Activated naive CD8-positive, alpha-beta T cell treated with anti-CD3 and anti-CD28 coated beads for 36 hours (primary cell): ENCODE measurements around the gene CSNK2B. TPM values are rescaled to one million over a fixed set of nuclear protein-coding genes. Genes with fewer than 3 reads are reported as not detected.

Source experiments
- DNase-seq: peaks from one replicate; pipeline ENCODE4 v3.0.0; 2021
- H3K27ac Mint-ChIP-seq: one replicate; pipeline ENCODE4 v1.8.0; 2022; ENCODE audit warnings: mild to moderate bottlenecking, moderate library complexity, mixed read lengths
- H3K27me3 Mint-ChIP-seq: one replicate; pipeline ENCODE4 v1.8.0; 2022; ENCODE audit warnings: mild to moderate bottlenecking, mixed read lengths
- H3K36me3 Mint-ChIP-seq: one replicate; pipeline ENCODE4 v1.8.0; 2021; ENCODE audit warnings: mild to moderate bottlenecking, mixed read lengths
- H3K4me1 Mint-ChIP-seq: one replicate; pipeline ENCODE4 v1.8.0; 2021; ENCODE audit warnings: mixed read lengths
- H3K4me3 Mint-ChIP-seq: one replicate; pipeline ENCODE4 v1.8.0; 2022; ENCODE audit warnings: mild to moderate bottlenecking, moderate library complexity, mixed read lengths
- H3K9me3 Mint-ChIP-seq: one replicate; pipeline ENCODE4 v1.8.0; 2022; ENCODE audit warnings: mixed read lengths
- total RNA-seq, 2 experiments: library from RNA; stranded (reverse); gene quantifications; one replicate each; pipeline ENCODE4 v1.2.3, GENCODE V29; 2021

The CSNK2B gene
- total RNA-seq, 2 experiments from 2014 or later = 297 to 307 TPM

DNA sequence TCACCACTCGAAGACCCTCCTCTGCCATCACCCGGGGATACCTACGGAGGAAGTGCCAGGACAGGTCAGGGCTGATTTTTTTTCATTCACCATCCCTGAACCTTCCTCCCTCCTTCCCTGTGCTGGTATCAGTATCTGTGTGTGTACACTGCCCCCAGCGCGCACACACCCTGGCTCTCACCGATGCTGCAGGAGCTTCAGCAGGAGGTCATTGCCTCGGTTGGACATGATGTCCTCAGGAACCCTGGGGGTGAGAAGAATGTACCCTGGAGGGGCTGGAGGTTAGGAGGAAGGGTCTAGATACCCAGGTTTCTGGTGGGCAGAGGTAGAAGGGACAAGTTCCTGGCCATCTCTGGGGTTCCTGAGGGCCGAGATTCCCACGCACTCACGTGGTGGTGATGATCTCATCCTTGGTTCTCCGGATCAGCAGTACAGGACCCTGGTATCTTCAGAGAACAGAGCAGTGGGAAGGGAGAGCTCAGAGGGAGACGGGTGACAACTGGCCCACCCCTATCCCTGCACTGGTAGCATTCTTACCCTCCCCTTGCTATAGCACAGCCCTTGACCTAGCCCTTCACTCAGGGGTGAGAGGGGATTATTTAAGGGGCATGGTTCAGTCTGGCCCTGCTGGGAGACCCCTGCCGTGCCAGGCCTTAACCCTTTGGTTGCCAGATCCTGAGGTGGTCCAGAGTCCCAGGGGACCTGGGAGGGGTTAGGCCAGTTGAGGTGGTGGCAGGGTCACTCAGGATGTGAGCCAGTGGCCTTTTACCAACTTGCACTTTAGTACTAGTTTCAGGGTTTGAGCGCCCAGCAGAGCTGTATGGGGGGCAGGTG, 22.2 kb downstream of the CSNK2B start:
- Mint-ChIP-seq H3K4me1 (peaks cover 2% of the 10 kb centered on the region), H3K27ac (no peak overlapping the region), H3K9me3 (no peaks in the 10 kb centered on the region), H3K4me3 (no peak overlapping the region), H3K27me3 (no peaks in the 10 kb centered on the region), H3K36me3 (peaks cover 8% of the 10 kb centered on the region)
- no peak for DNase-seq

DNA sequence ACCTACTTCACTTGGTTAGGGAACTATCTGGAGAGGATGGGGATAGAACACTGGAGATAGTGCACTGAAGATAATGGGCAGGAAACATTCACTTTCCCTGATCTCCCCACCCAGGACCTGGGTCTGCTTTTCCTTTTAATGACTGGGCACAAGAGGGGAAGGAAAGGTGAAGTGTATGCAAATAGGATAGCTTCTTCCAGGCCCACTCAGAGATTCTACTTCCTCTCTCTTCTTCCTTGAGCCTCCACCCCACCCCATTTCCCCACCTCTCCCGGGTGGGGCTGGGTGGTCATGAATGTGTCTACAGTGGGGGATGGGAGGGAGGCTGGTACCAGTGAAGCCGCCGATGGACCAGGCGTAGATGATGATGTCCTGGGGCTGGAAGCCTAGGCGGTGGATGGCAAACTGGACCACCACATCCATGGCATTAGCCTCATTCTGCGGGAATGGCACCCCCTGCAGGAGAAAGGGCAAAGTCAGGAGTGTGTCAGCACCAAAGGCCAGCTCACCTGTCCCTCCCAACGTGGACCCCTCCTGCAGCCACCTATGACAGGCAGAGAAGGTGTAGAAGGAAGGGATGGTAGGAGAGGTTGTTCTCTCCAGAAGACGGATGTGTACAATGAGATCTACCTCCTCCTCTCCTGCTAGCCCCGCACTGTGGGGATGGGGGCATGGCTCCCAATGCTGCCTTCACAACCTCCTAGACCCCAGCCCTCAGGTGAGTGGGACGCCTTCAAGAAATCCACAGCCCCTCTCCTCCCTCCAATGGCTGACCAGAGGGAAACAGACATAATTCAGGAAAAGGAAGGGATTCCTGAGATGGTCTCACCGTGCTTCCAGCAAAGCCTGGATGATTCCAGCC, 23.6 kb downstream of the CSNK2B start:
- Mint-ChIP-seq H3K36me3 (peaks cover 11% of the 10 kb centered on the region), H3K4me1 (peaks cover 2% of the 10 kb centered on the region), H3K9me3 (no peaks in the 10 kb centered on the region), H3K4me3 (no peak overlapping the region), H3K27me3 (no peaks in the 10 kb centered on the region), H3K27ac (peak overlapping the region; percentile 16)
- DNase-seq = no peak

DNA sequence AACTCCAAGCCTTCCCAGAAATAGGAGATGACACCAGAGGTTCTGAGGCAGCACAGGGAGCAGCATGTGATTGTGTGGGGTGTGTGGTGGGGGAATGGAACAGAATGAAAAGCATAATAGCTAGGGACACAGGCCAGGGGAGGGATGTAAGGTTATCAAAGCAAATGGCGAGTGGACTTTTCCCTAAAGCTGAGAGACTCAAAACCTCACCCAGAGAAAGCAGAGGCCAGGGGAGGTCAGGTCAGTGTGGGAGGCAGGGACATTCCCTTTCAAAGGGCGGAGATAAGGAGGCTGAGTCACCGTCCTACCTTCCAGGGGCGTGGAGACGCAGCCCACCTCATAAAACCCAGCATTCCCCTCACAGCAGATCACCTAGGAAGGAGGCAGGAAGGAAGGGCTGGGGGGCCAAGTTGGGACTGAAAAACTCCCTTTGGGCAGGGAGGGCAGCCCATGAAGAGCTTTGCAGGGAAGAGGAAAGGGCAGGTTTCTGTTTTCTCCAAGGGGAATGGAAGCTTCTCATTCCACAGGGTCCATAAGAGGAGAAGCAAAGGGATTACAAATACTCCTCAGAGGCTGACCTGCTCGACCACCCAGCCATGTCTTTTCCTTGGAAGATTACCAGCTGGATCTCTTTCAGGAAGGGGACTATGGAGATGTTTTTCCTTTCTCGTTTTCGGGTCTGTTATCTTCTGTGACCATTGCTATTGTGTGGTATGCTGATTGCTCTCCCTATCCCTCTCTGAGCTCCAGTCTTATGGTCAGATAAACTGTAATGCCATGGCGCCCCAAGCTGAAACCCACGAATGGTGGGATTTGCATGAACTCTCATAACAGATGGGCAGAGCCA, 24.6 kb downstream of the CSNK2B start:
- no peaks in the 10 kb centered on the region for H3K27me3 Mint-ChIP-seq
- H3K27ac Mint-ChIP-seq = peak overlapping the region; percentile 40
- peaks cover 2% of the 10 kb centered on the region for H3K4me1 Mint-ChIP-seq
- DNase-seq = no peak
- H3K4me3 Mint-ChIP-seq = no peak overlapping the region
- no peaks in the 10 kb centered on the region for H3K9me3 Mint-ChIP-seq
- H3K36me3 Mint-ChIP-seq = peaks cover 11% of the 10 kb centered on the region

DNA sequence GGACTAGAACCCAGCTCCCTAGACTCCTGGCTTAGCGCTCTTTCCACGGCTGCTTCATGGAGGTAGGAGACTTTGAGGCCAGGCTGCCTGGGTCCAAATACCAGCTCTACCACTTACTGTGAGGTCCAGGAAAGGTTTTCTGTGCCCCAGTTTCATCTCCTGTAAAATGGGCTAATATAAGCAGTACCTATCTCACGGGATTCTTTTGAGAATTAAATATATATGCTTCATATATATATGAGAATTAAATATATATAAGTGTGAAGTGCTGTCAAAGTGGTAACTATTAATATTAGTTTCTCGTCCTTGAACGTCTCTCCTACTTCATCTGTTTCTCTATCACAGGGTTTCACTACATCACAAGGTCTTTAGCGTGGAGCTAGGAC, 25.2 kb downstream of the CSNK2B start:
- Mint-ChIP-seq H3K4me1 (peaks cover 2% of the 10 kb centered on the region), H3K27me3 (no peaks in the 10 kb centered on the region), H3K4me3 (no peak overlapping the region), H3K27ac (no peak overlapping the region), H3K36me3 (peaks cover 7% of the 10 kb centered on the region), H3K9me3 (no peaks in the 10 kb centered on the region)
- DNase-seq = no peak

DNA sequence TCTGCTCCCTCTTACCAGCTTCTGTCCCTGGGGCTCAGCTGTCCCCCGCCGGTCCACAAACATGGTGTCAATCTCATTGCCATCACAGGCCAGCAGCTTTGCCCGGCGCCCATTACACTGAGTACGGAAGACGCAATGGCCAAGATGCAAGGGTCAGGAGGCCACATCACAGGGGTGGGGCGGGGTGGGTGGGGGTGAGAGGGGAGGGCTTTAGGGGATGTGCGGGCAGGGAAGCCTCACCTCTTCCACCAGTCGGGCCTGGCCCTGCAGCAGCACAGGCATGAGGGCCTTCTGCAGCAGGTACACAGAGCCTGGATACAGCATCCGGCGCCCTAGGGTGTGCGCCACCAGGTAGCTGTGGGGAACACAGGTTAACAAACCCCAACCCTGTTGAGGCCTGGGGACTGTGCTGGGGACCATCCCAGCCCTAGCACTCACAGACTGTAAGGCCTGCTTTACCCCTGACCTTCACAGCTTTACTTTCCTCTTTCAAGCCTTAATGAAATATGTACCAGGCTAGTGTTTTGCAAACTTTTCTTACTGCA, 25.8 kb downstream of the CSNK2B start:
- no peak overlapping the region for H3K4me3 Mint-ChIP-seq
- H3K27ac Mint-ChIP-seq = no peak overlapping the region
- peaks cover 7% of the 10 kb centered on the region for H3K36me3 Mint-ChIP-seq
- no peak for DNase-seq
- no peaks in the 10 kb centered on the region for H3K9me3 Mint-ChIP-seq
- H3K27me3 Mint-ChIP-seq = no peaks in the 10 kb centered on the region
- peaks cover 2% of the 10 kb centered on the region for H3K4me1 Mint-ChIP-seq

DNA sequence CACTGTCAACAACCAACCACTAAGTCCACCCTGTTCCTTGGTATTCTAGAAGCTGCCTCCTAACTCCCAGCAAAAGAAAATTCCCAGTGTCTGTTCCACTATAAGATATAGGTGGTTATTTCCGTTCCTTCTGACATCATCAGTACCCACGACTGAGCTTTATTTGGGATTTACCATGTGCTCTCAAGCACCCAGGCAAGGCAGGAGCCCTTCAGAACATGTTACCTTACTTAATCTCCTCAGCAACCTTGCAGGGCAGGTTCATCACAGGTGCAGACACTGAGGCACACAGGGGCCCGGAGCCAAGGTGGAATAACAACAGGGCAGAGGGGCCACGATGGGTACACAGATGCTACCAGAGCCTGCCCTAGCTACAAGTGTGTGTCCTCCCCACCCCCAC, 26.5 kb downstream of the CSNK2B start:
- DNase-seq = no peak
- H3K4me3 Mint-ChIP-seq = no peak overlapping the region
- no peaks in the 10 kb centered on the region for H3K27me3 Mint-ChIP-seq
- peaks cover 2% of the 10 kb centered on the region for H3K4me1 Mint-ChIP-seq
- H3K36me3 Mint-ChIP-seq = peaks cover 7% of the 10 kb centered on the region
- H3K9me3 Mint-ChIP-seq = no peaks in the 10 kb centered on the region
- no peak overlapping the region for H3K27ac Mint-ChIP-seq

DNA sequence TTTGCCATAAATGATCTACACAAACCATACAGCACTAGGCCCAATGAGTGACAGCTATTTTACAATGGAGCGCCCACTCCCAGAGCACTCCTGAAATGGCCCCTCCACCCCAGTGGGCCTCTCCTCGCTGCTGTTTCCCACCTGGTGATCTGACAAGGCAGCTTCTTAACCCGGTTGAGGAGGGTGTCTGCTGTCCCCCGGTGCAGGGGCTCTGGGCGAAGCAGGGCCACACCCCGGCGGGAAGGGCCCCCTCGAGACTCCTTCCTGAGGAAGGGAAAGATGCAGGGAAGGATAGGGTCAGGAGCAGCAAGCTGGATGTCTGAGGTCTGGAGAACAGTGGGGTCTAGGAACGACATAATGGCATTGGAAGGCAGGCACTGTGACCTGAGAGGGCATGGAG, 27.0 kb downstream of the CSNK2B start:
- Mint-ChIP-seq H3K4me1 (peaks cover 6% of the 10 kb centered on the region), H3K27ac (no peak overlapping the region), H3K27me3 (no peaks in the 10 kb centered on the region), H3K4me3 (no peak overlapping the region), H3K36me3 (peaks cover 7% of the 10 kb centered on the region), H3K9me3 (no peaks in the 10 kb centered on the region)
- DNase-seq = no peak

DNA sequence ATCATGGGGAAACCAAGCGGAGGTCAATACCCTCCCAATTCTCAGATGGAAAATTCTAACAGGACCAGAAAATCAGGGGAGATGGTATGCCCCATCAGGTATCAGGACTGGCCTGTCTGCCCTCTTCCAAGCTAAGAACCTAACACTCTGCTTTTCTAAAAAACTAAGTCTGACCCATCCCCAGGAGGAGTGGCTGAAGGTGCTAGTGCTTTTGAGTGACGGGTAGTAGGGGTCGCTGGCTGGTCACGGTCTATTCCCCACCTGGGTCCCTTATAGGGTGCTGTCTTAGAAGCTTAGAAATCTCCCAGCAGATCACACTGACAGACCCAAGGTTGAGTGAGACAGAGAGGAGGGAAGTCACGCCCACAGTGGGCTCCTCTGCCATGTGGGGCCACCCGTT, 27.7 kb downstream of the CSNK2B start:
- DNase-seq = no peak
- H3K27me3 Mint-ChIP-seq = no peaks in the 10 kb centered on the region
- H3K36me3 Mint-ChIP-seq = peaks cover 7% of the 10 kb centered on the region
- H3K4me1 Mint-ChIP-seq = peaks cover 7% of the 10 kb centered on the region
- H3K4me3 Mint-ChIP-seq = no peak overlapping the region
- H3K9me3 Mint-ChIP-seq = no peaks in the 10 kb centered on the region
- no peak overlapping the region for H3K27ac Mint-ChIP-seq

DNA sequence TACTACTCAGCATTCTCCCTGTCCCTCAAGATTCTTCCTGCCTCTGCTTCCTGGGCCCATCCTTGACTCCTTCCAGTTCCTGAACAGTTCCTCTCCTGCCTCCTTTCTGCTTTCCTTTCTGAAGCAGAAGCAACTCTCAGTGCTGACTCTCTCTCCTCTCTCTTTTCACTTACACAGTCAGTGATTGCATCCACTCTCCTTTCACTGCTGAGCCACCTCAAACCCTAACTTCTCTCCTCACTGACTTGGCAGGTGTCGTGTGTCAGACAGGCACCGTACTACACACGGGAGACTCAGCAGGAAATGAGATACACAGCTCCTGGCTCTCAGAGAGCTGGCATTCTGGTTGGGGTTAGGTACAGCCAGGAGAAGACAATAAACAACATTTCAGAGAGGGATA, 31.7 kb downstream of the CSNK2B start:
- peaks cover 8% of the 10 kb centered on the region for H3K36me3 Mint-ChIP-seq
- no peak for DNase-seq
- H3K27ac Mint-ChIP-seq = no peak overlapping the region
- no peak overlapping the region for H3K4me3 Mint-ChIP-seq
- H3K9me3 Mint-ChIP-seq = no peaks in the 10 kb centered on the region
- peaks cover 18% of the 10 kb centered on the region for H3K4me1 Mint-ChIP-seq
- H3K27me3 Mint-ChIP-seq = no peaks in the 10 kb centered on the region

DNA sequence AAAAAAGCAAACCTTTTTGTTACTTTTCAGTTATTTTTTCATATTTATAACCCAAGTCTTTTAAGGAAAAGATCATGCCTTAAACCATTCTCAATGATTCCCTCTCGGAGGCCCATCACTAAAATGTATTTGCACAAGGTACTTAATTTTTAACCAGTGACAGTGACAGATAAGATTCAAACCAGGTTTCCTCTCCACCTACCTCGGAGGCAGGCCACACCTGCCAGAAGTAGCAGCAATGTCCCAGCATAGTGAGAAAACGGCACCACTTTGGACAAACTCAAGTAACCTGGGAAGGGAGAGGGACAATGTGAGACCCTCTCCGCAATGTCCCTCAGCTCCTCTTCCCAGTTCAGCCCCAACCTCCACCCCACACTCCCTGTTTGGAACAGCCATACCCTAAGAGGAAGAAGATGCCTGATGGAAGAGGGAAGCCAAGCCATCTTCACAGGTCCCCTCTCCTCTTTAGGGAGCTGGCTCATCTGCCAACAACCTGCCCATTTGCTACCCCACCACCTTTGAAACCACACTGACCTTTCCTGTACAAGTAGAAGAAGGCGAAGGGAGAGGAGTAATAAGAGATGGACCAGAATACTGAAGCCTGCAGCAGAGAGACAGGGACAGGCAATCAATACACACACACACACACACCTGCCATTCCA, 35.0 kb downstream of the CSNK2B start:
- Mint-ChIP-seq H3K4me3 (peak overlapping the region; percentile 22), H3K9me3 (no peaks in the 10 kb centered on the region), H3K4me1 (peaks cover 18% of the 10 kb centered on the region), H3K27me3 (no peaks in the 10 kb centered on the region), H3K27ac (no peak overlapping the region), H3K36me3 (peaks cover 3% of the 10 kb centered on the region)
- no peak for DNase-seq

DNA sequence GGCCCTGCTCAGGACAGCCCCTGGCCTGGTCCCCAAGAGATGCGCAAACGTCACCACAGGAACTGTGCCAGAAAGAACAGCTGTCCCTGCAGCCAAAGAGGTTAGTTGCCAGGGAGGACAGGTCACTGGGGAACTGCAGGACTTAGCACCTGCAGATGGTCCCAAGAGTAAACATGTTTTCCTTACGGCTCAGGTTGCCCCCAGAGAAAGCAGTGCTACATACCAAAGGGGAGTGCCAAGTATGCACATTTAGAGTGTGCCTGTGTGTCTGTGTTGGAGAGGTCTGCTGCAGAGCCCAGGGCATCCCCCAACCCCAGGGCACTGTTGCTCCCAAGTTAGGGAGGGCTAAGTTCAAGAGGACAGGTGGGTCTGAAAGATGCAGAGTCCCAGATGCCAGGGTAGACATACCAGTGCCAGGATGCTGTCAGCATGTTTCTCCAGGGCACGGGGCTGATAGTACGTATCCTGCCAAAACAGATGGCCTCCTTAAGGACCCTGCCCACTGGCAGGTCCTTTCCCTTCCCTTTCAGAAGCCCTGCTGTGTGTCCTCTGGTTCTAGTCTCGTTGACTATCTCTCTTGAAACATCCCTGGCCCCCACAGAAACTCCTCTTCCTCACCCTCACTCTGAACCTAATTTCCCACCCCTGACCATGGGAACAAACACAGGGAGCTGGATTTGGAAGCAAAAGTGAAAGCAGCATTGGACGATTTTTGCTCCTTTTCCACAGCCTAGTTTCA, 36.0 kb downstream of the CSNK2B start:
- Mint-ChIP-seq H3K9me3 (no peaks in the 10 kb centered on the region), H3K4me1 (peaks cover 18% of the 10 kb centered on the region), H3K4me3 (peak overlapping the region; percentile 97), H3K27ac (peak overlapping the region; percentile 95), H3K36me3 (peaks cover 3% of the 10 kb centered on the region), H3K27me3 (no peaks in the 10 kb centered on the region)
- DNase-seq = no peak

DNA sequence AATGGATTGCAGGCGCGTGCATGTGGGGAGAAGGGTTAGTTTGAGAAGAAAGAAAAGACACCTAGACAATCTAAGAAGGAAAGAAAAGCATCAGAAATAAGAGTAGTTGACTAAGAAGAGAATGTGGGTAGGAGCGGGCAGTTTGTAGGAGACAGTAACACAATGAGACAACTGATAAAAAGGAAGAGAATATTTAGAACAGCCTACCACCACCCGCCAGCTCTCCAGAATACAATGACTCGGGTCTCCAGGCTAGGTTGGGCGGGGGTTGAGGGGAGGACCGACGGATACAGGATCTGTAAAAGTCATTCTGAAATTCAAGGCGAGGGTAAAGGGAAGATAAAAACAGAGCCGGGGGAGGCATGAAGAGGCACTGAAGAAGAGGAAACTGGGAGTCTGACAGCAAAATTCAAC, 36.5 kb downstream of the CSNK2B start:
- DNase-seq = no peak
- H3K4me1 Mint-ChIP-seq = peaks cover 18% of the 10 kb centered on the region
- peak overlapping the region; percentile 95 for H3K27ac Mint-ChIP-seq
- no peaks in the 10 kb centered on the region for H3K9me3 Mint-ChIP-seq
- no peaks in the 10 kb centered on the region for H3K27me3 Mint-ChIP-seq
- H3K36me3 Mint-ChIP-seq = peaks cover 3% of the 10 kb centered on the region
- peak overlapping the region; percentile 97 for H3K4me3 Mint-ChIP-seq

DNA sequence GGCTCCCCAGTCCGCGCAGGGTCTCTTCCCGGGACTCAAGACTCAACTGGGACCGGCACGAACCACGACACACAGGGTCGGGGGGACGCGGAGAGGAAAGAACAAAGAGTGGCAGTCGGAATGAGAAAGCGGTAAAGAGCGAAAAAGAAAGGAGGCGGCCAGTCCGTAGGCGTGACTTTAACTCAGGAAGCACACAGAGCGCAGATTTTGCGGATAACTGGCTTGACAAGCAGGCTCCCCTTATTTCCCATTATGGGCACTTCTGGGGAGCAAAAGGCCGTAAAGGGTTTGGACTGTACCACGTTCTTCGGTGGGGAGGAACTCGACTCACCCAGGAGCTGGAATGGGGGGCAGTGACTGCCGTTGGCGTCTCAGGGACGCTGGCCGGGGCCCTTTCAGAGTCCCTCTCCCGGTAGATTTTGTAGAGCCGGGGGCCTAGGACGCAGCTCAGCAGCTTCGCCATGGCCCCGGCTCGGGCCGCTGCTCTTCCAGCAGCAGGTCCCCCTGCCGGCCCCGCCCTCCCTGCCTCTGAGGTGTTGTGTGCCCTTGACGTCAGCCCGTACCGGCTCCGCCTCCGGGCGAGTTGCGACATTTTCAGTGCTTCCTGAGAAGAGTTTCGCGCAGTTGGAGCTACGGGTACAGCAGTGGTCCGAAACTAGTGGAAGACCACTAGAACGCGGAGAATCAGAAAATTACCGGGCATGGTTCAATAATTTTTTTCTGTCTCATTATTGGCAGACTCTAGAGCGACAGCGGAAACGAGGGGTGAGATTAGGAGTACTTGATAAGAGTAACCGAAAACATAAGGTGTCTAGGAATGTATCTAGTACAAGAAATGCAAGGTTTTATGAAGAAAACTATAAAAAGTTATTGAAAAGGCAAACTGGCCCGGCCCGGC, 37.2 kb downstream of the CSNK2B start, which contains the start of gene ABHD16A:
ABHD16A (minus strand) TSS at position 506 of the 898 bp plus-strand sequence; CDS start at position 463, 43 bp downstream.
- H3K4me1 Mint-ChIP-seq = peaks cover 13% of the 10 kb centered on the region

More for the DNA sequence above, 37.2 kb downstream of the CSNK2B start, which contains the start of gene ABHD16A:
- no peaks in the 10 kb centered on the region for H3K27me3 Mint-ChIP-seq
- no peaks in the 10 kb centered on the region for H3K9me3 Mint-ChIP-seq
- H3K36me3 Mint-ChIP-seq = peaks cover 3% of the 10 kb centered on the region
- H3K4me3 Mint-ChIP-seq = peak within 1 kb of the TSS; percentile 97
- H3K27ac Mint-ChIP-seq = peak within 1 kb of the TSS; percentile 95
- peak; percentile 98 for DNase-seq
